CD4-positive, alpha-beta T cell (primary cell): ENCODE data around the gene EXOSC2. TPM values are rescaled to one million over a fixed set of nuclear protein-coding genes. Genes with fewer than 3 reads are reported as not detected.

Experiments
- ATAC-seq: fragments of 200-7000 bp; cut with Tn5 transposase; one replicate; pipeline ENCODE4 v1.10.0; 2022; ENCODE audit warnings: mild to moderate bottlenecking; ENCODE audit not compliant: poor library complexity
- CTCF ChIA-PET: fragments of 350-600 bp; sonication (Branson Sonifier 250); formaldehyde crosslinking; loops from one replicate; lab custom pipeline; 2021; ENCODE audit warnings: antibody characterized with exemption, inconsistent platforms; lab: Charles Lee
- POLR2A ChIA-PET: fragments of 350-600 bp; sonication (Branson Sonifier 250); formaldehyde crosslinking; loops from one replicate; lab custom pipeline; 2021; ENCODE audit warnings: antibody characterized with exemption, inconsistent platforms; lab: Charles Lee
- DNase-seq, 14 experiments: peaks; one replicate each; pipeline ENCODE4 v3.0.0-alpha.2; 2013 to 2020; ENCODE audit warnings: mixed read lengths in 2 of 14
- H3K27ac ChIP-seq, 2 donors: one replicate each; pipeline versions ENCODE4 v1.5.1 to v1.7.0; 2013; ENCODE audit warnings: low read length in 2 of 2, low read depth in 1 of 2, mild to moderate bottlenecking in 1 of 2
- H3K27me3 ChIP-seq, 2 experiments: 1 replicate in 1 of 2; 2 replicates in 1 of 2; pipeline versions ENCODE4 v1.6.1 to v1.7.0; 2013; ENCODE audit warnings: low read length in 2 of 2, control low read depth in 1 of 2, mild to moderate bottlenecking in 1 of 2, moderate library complexity in 1 of 2; ENCODE audit not compliant: insufficient read depth in 2 of 2, control insufficient read depth in 1 of 2
- H3K36me3 ChIP-seq: one replicate; pipeline ENCODE4 v1.6.1; 2013; ENCODE audit warnings: low read length, control low read depth; ENCODE audit not compliant: insufficient read depth
- H3K4me1 ChIP-seq: one replicate; pipeline ENCODE4 v1.6.1; 2013; ENCODE audit warnings: low read length, control low read depth; ENCODE audit not compliant: insufficient read depth
- H3K4me3 ChIP-seq: one replicate; pipeline ENCODE4 v1.5.1; 2013; ENCODE audit warnings: mild to moderate bottlenecking, low read length, moderate library complexity
- H3K9me3 ChIP-seq, 2 experiments: 1 replicate in 1 of 2; 2 replicates in 1 of 2; pipeline versions ENCODE4 v1.6.1 to v1.7.0; 2013; ENCODE audit warnings: low read length in 2 of 2, mild to moderate bottlenecking in 2 of 2, control low read depth in 1 of 2, moderate library complexity in 1 of 2; ENCODE audit not compliant: control insufficient read depth in 1 of 2, insufficient read depth in 1 of 2
- H3K27ac Mint-ChIP-seq: one replicate; pipeline ENCODE4 v1.8.0; 2020; ENCODE audit warnings: mixed read lengths
- H3K27me3 Mint-ChIP-seq: one replicate; pipeline ENCODE4 v1.8.0; 2021; ENCODE audit warnings: mixed read lengths
- H3K36me3 Mint-ChIP-seq: one replicate; pipeline ENCODE4 v1.8.0; 2021; ENCODE audit warnings: low read depth, mixed read lengths
- H3K4me1 Mint-ChIP-seq: one replicate; pipeline ENCODE4 v1.8.0; 2021; ENCODE audit warnings: low read depth, mixed read lengths
- H3K4me3 Mint-ChIP-seq: one replicate; pipeline ENCODE4 v1.8.0; 2020; ENCODE audit warnings: mild to moderate bottlenecking, mixed read lengths
- H3K9me3 Mint-ChIP-seq: one replicate; pipeline ENCODE4 v1.8.0; 2020; ENCODE audit warnings: mixed read lengths
- CTCF ChIP-seq: fragments of 200-600 bp; IDR thresholded peaks from one replicate; pipeline ENCODE4 v1.8.0; 2022; ENCODE audit warnings: antibody characterized with exemption, mild to moderate bottlenecking
- intact Hi-C, 2 experiments: fragments of 100-400 bp; cut with DNase I in 1 of 2; cut with micrococcal nuclease in 1 of 2; formaldehyde crosslinking; loops; one replicate each; pipeline versions ENCODE4 v1.15.1 to v1.9.0; 2023 to 2025; cut with DNase I, micrococcal nuclease
- total RNA-seq, 174 experiments: library from RNA in 2 of 174; stranded (reverse) in 2 of 174; gene quantifications; one replicate each; pipeline ENCODE4 v1.2.3 and lab custom pipeline; 2021 to 2026

EXOSC2 gene
- total RNA-seq, 2 experiments from 2014 or later = 49.2 to 50.2 TPM

- ChIA-PET CTCF (interaction anchor here (1.0 to 1.3 kb wide), 2 partner anchors 20 to 38 kb away, joined by 3 to 5 read pairs; no protein-coding TSS in a partner anchor), POLR2A (interaction anchor here (1.3 kb wide), 1 partner anchor 20 kb away, joined by 4 read pairs; no protein-coding TSS in a partner anchor)
- H3K36me3 ChIP-seq = no peaks in the 10 kb centered on the region
- Mint-ChIP-seq H3K27ac (no peak overlapping the region), H3K36me3 (no peaks in the 10 kb centered on the region), H3K9me3 (no peaks in the 10 kb centered on the region), H3K27me3 (peaks cover 63% of the 10 kb centered on the region), H3K4me1 (peaks cover 14% of the 10 kb centered on the region), H3K4me3 (peak overlapping the region; percentile 74)
- peaks cover 0 to 48% of the 10 kb centered on the region in 2 experiments for H3K9me3 ChIP-seq
- intact Hi-C loops = no loop called here
- no peak for ATAC-seq
- peaks cover 68 to 84% of the 10 kb centered on the region in 2 experiments for H3K27me3 ChIP-seq
- H3K4me1 ChIP-seq = peaks cover 61% of the 10 kb centered on the region
- H3K4me3 ChIP-seq = no peak overlapping the region
- no peak overlapping the region for H3K27ac ChIP-seq
- DNase-seq = peak in 1 of 14 experiments; percentile 8
- no peak for TF ChIP-seq CTCF
Observed at GRCh38 chr9:130662099-130662969, 31.2 kb upstream of the EXOSC2 start.

- Mint-ChIP-seq H3K4me1 (peaks cover 14% of the 10 kb centered on the region), H3K36me3 (no peaks in the 10 kb centered on the region), H3K9me3 (no peaks in the 10 kb centered on the region), H3K27me3 (peaks cover 64% of the 10 kb centered on the region), H3K27ac (no peak overlapping the region), H3K4me3 (peak overlapping the region; percentile 74)
- ATAC-seq (no peak), DNase-seq (peak in 1 of 14 experiments; percentile 24)
- H3K27ac ChIP-seq = no peak overlapping the region
- ChIA-PET POLR2A (interaction anchor here (1.3 kb wide), 1 partner anchor 19 kb away, joined by 4 read pairs; no protein-coding TSS in a partner anchor), CTCF (interaction anchor here (1.0 to 1.3 kb wide), 2 partner anchors 19 to 38 kb away, joined by 3 to 5 read pairs; no protein-coding TSS in a partner anchor)
- H3K27me3 ChIP-seq = peaks cover 73 to 90% of the 10 kb centered on the region in 2 experiments
- no peaks in the 10 kb centered on the region for H3K36me3 ChIP-seq
- no peak for TF ChIP-seq CTCF
- H3K4me1 ChIP-seq = peaks cover 61% of the 10 kb centered on the region
- H3K9me3 ChIP-seq = peaks cover 0 to 54% of the 10 kb centered on the region in 2 experiments
- H3K4me3 ChIP-seq = peak overlapping the region; percentile 24
- intact Hi-C loops = no loop called here
Observed at GRCh38 chr9:130662970-130663257, 30.7 kb upstream of the EXOSC2 start.

- peaks cover 14% of the 10 kb centered on the region for H3K4me1 Mint-ChIP-seq
- H3K27ac Mint-ChIP-seq = no peak overlapping the region
- peak overlapping the region; percentile 74 for H3K4me3 Mint-ChIP-seq
- Histone ChIP-seq H3K4me3 (peak overlapping the region; percentile 24), H3K9me3 (peaks cover 0 to 54% of the 10 kb centered on the region in 2 experiments), H3K36me3 (no peaks in the 10 kb centered on the region), H3K27ac (no peak overlapping the region), H3K27me3 (peaks cover 69 to 89% of the 10 kb centered on the region in 2 experiments), H3K4me1 (peaks cover 61% of the 10 kb centered on the region)
- POLR2A ChIA-PET = interaction anchor here (1.3 kb wide), 1 partner anchor 19 kb away, joined by 4 read pairs; no protein-coding TSS in a partner anchor
- no peaks in the 10 kb centered on the region for H3K9me3 Mint-ChIP-seq
- DNase-seq (peak in 3 of 14 experiments; percentile 21 to 39 (median 35)), ATAC-seq (no peak)
- H3K27me3 Mint-ChIP-seq = peaks cover 64% of the 10 kb centered on the region
- CTCF ChIA-PET = interaction anchor here (1.0 to 1.3 kb wide), 2 partner anchors 19 to 37 kb away, joined by 3 to 5 read pairs; no protein-coding TSS in a partner anchor
- TF ChIP-seq CTCF = no peak
- intact Hi-C loops = no loop called here
- no peaks in the 10 kb centered on the region for H3K36me3 Mint-ChIP-seq
Observed at GRCh38 chr9:130663258-130663976, 30.2 kb upstream of the EXOSC2 start.
